WI38 (cell line): ENCODE results near the gene MALSU1.

Experiments used
- H3K4me3 ChIP-seq: 2 replicates; pipeline ENCODE4 v1.5.1; 2011; ENCODE audit warnings: low read depth, mild to moderate bottlenecking, control low read depth, low read length
- CTCF ChIP-seq: IDR thresholded peaks from 2 replicates; pipeline ENCODE4 v1.5.1; 2012; ENCODE audit warnings: low read depth, mild to moderate bottlenecking, control low read depth, low read length

The MALSU1 gene

GRCh38 chr7:23264916-23265458 is 34.2 kb upstream of the MALSU1 start:
- no peak overlapping the region for H3K4me3 ChIP-seq
- TF ChIP-seq CTCF: no peak

DNA sequence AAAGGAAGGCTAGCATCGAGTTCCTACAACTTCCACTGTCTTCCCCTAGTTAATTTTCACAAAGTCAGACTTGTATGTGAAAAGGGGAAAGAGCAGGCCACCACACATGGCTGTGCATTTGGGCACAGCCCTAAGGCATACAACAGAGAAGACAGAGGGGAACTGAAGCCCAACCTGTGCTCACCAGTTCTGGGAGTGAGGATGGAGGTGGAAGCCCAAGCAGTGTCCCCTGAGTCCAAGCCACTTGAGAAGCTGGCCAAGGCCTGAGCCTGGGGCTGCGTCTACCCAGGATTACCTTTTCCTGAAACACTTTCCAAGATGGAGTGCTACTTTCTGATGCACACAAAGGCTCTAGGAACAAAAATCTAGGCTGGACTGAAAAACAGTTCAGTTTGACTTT is 32.2 kb upstream of the MALSU1 start:
- no peak for TF ChIP-seq CTCF
- no peak overlapping the region for H3K4me3 ChIP-seq

DNA sequence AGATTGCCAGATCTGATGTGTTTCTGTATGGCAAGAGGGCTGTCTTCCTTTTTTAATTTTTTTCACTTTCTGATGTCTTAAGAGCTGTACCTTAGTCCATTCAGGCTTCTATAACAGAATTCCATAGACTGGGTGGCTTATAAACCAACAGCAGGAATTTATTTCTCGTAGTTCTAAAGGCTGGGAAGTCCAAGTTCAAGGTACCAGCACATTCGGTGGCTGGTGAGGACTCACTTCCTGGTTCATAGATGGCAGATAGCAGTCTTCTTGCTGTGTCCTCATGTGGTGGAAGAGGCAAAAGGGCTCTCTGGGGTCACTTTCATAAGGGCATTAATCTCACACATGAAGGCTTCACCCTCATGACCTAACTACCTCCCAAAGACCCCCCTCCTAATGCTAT is 31.8 kb upstream of the MALSU1 start:
- no peak overlapping the region for H3K4me3 ChIP-seq
- TF ChIP-seq CTCF: no peak

GRCh38 chr7:23268167-23268566 is 31.0 kb upstream of the MALSU1 start:
- H3K4me3 ChIP-seq: no peak overlapping the region
- no peak for TF ChIP-seq CTCF

DNA sequence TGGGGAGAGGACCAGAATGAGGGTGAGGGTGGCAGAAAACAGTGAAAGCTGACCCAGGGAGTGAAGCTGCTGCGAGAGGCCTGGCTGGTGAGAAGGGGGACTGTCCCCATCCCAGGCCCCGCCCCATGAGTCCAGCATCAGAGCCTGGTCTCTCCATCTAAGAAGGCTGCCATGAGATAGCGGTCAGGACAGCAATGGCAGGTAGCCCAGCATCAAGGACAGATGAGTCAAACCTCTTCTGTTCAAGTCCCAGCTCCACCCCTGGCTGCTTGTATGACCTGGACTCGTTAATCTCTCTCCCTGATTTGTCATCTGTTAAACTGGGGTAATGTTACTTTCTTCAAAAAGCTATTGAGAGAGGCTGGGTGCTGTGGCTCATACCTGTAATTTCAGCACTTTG is 30.4 kb upstream of the MALSU1 start:
- TF ChIP-seq CTCF: no peak
- no peak overlapping the region for H3K4me3 ChIP-seq

DNA sequence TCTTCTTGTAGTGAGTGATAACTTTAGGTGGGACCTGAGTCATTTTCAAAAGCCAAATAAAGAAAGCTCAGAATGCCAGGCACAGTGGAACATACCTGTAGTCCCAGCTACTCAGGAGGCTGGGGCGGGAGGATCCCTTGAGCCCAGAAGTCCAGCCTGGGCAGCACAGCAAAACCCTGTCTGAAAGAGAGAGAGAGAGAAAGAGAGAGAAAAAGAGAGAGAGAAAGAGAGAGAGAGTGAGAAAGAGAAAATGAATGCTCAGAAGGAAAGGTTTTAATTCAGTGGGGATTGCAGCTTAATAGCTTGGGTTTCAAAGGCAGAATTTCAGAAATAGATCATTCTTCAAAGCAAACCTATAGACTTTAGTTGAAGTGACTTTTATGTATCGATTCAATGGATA is 26.9 kb upstream of the MALSU1 start:
- no peak overlapping the region for H3K4me3 ChIP-seq
- TF ChIP-seq CTCF: no peak

DNA sequence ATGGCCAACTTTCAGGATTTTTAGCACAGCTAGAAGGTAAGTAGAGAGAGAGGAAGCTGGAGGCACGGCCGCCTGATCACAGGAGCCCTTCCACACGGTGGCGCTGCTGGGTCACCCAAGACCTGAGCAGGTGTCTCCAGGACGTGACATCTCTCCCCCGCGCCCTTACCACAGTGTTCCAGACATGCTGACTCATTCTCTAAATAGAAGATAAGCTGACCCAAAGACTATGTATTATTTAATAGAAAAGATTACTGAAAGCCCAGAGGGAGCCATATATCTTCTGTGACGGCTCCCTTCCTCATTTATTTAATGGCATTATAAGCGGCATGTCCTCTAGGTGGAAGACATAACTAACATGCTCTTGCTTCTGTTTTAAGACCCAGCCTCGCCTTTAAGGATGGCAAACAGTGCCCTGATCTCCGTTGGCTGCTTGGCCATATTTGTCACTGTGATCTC is 26.0 kb upstream of the MALSU1 start:
- peak; percentile 88 for TF ChIP-seq CTCF
- no peak overlapping the region for H3K4me3 ChIP-seq
